CD4-positive, CD25-positive, alpha-beta regulatory T cell (primary cell): ENCODE measurements around the gene CPXM1. TPM values are rescaled to one million over a fixed set of nuclear protein-coding genes. Genes with fewer than 3 reads are reported as not detected.

Experiments
- ATAC-seq, 2 donors: fragments of 150-1000 bp; cut with Tn5 transposase; one replicate each; pipeline ENCODE4 v1.10.0; 2021; ENCODE audit warnings: low read depth in 2 of 2, moderate number of reproducible peaks in 2 of 2, moderate library complexity in 1 of 2
- DNase-seq, 3 donors: peaks; one replicate each; pipeline versions ENCODE4 v3.0.0 to v3.0.0-alpha.2; 2012 to 2022; ENCODE audit warnings: mixed read lengths in 1 of 3
- H3K27ac ChIP-seq: one replicate; pipeline ENCODE4 v1.7.0; 2013; ENCODE audit warnings: mild to moderate bottlenecking, low read length; ENCODE audit not compliant: insufficient read depth, poor library complexity, severe bottlenecking
- H3K27me3 ChIP-seq: one replicate; pipeline ENCODE4 v1.7.0; 2013; ENCODE audit warnings: low read length; ENCODE audit not compliant: control insufficient read depth, insufficient read depth
- H3K36me3 ChIP-seq: one replicate; pipeline ENCODE4 v1.7.0; 2013; ENCODE audit warnings: mild to moderate bottlenecking, low read length, moderate library complexity; ENCODE audit not compliant: control insufficient read depth, insufficient read depth
- H3K4me1 ChIP-seq: 2 replicates; pipeline ENCODE4 v1.7.0; 2013; ENCODE audit warnings: mild to moderate bottlenecking, low read length; ENCODE audit not compliant: insufficient read depth, control insufficient read depth, poor library complexity, severe bottlenecking
- H3K4me3 ChIP-seq: one replicate; pipeline ENCODE4 v1.7.0; 2013; ENCODE audit warnings: low read depth, mild to moderate bottlenecking, low read length, moderate library complexity
- H3K9me3 ChIP-seq, 2 experiments: 1 replicate in 1 of 2; 2 replicates in 1 of 2; pipeline ENCODE4 v1.7.0; 2013; ENCODE audit warnings: low read length in 2 of 2, mild to moderate bottlenecking in 1 of 2, moderate library complexity in 1 of 2; ENCODE audit not compliant: control insufficient read depth in 2 of 2
- H3K27ac Mint-ChIP-seq, 3 donors: one replicate each; pipeline ENCODE4 v1.8.0; 2020 to 2022; ENCODE audit warnings: mild to moderate bottlenecking in 3 of 3, mixed read lengths in 3 of 3, moderate library complexity in 2 of 3
- H3K27me3 Mint-ChIP-seq: one replicate; pipeline ENCODE4 v1.8.0; 2022; ENCODE audit warnings: mild to moderate bottlenecking, mixed read lengths
- H3K36me3 Mint-ChIP-seq: one replicate; pipeline ENCODE4 v1.8.0; 2020; ENCODE audit warnings: mixed read lengths
- H3K4me1 Mint-ChIP-seq, 4 donors: one replicate each; pipeline ENCODE4 v1.8.0; 2020 to 2022; ENCODE audit warnings: mixed read lengths in 4 of 4, mild to moderate bottlenecking in 1 of 4
- H3K4me3 Mint-ChIP-seq, 4 donors: one replicate each; pipeline ENCODE4 v1.8.0; 2020 to 2022; ENCODE audit warnings: mild to moderate bottlenecking in 4 of 4, mixed read lengths in 4 of 4, moderate library complexity in 3 of 4
- H3K9me3 Mint-ChIP-seq, 7 donors: one replicate each; pipeline ENCODE4 v1.8.0; 2020 to 2022; ENCODE audit warnings: mixed read lengths in 7 of 7, mild to moderate bottlenecking in 3 of 7, moderate library complexity in 2 of 7
- polyA plus RNA-seq, 4 donors: library from polyadenylated mRNA; unstranded; fragments of 300-500 nt; fragmentation: Illumina TruSeq; gene quantifications; one replicate each; pipeline ENCODE4 v1.2.3, GENCODE V29; 2021
- total RNA-seq: library from RNA; stranded (reverse); gene quantifications from one replicate; pipeline ENCODE4 v1.2.3, GENCODE V29; 2022

The CPXM1 gene
- total and polyA plus RNA-seq, 5 donors from 2014 or later, result 0.10 to 1.2 TPM; not detected in 3

GRCh38 chr20:2805689-2806350 lies 5.4 kb upstream of the CPXM1 start:
- Mint-ChIP-seq H3K4me3 (no peak overlapping the region), H3K27me3 (peaks cover 78% of the 10 kb centered on the region), H3K27ac (no peak overlapping the region), H3K4me1 (peaks cover 5 to 15% (median 10%) of the 10 kb centered on the region in 4 donors), H3K36me3 (peaks cover 3% of the 10 kb centered on the region), H3K9me3 (peaks cover 0 to 3% (median 0%) of the 10 kb centered on the region in 7 donors)
- Histone ChIP-seq H3K4me3 (no peak overlapping the region), H3K27ac (no peak overlapping the region), H3K9me3 (no peaks in the 10 kb centered on the region), H3K27me3 (peaks cover 15% of the 10 kb centered on the region), H3K36me3 (no peaks in the 10 kb centered on the region), H3K4me1 (no peaks in the 10 kb centered on the region)
- no peak for ATAC-seq
- no peak for DNase-seq

DNA sequence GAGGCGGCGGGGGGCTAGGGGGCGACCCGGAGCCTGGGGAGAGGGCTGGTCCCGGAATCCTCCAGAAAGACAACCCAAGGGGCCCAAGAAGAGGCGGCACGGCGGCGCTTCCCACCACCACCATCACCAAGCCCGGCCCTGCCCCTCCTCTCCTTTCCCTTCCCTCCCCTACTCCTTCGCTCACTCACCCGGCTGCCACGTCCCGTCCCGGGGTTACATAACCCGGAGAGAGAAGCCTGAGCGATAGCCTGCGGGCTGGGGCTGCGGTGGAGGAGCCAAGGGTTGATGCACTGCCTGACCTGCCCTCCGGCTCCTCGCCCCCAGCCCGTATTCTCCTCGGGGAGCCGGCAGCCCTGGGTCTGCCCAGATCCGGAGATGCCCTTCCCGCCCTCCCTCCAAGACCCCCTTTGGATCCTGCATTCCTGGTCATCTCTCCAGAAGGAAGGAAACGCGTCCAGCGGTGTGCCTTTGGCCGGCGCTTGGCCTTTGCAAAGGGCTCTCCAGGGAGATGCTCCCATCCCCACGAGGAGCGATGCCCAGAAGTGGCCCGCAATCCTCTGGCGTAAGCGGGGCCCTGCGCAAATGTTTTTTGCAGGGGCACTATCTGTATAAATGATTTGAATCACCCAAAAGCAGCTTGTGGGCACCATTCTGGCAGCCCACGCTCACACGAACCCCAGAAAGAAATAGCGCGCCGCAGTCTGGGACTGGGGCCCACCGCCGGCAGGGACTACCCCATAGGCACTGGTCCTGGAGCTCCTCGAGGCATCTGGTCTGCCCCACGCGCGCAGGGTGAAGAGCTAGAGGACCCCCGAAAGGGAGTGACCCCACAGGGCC lies 4.6 kb upstream of the CPXM1 start:
- H3K27ac Mint-ChIP-seq, result no peak overlapping the region
- H3K36me3 Mint-ChIP-seq, result peaks cover 3% of the 10 kb centered on the region
- no peaks in the 10 kb centered on the region for H3K36me3 ChIP-seq
- H3K27me3 Mint-ChIP-seq, result peaks cover 82% of the 10 kb centered on the region
- no peak overlapping the region for H3K4me3 ChIP-seq
- no peak overlapping the region for H3K4me3 Mint-ChIP-seq
- peaks cover 16% of the 10 kb centered on the region for H3K27me3 ChIP-seq
- H3K4me1 ChIP-seq, result peaks cover 5% of the 10 kb centered on the region
- ATAC-seq, result no peak
- no peak overlapping the region for H3K27ac ChIP-seq
- peaks cover 6 to 18% (median 13%) of the 10 kb centered on the region in 4 donors for H3K4me1 Mint-ChIP-seq
- H3K9me3 Mint-ChIP-seq, result peaks cover 0 to 3% (median 0%) of the 10 kb centered on the region in 7 donors
- H3K9me3 ChIP-seq, result no peaks in the 10 kb centered on the region
- no peak for DNase-seq

- Histone ChIP-seq H3K27me3 (peaks cover 16% of the 10 kb centered on the region), H3K9me3 (no peaks in the 10 kb centered on the region), H3K27ac (no peak overlapping the region), H3K4me3 (no peak overlapping the region), H3K36me3 (no peaks in the 10 kb centered on the region), H3K4me1 (peaks cover 13% of the 10 kb centered on the region)
- DNase-seq (no peak), ATAC-seq (no peak)
- Mint-ChIP-seq H3K4me1 (peaks cover 6 to 27% (median 15%) of the 10 kb centered on the region in 4 donors), H3K4me3 (no peak overlapping the region), H3K9me3 (peaks cover 0 to 5% (median 0%) of the 10 kb centered on the region in 7 donors), H3K27me3 (peaks cover 84% of the 10 kb centered on the region), H3K27ac (no peak overlapping the region), H3K36me3 (peaks cover 3% of the 10 kb centered on the region)
Observed at GRCh38 chr20:2804041-2804828, 3.8 kb upstream of the CPXM1 start.

GRCh38 chr20:2801286-2801728 lies 880 bp upstream of the CPXM1 start:
- Histone ChIP-seq H3K36me3 (no peaks in the 10 kb centered on the region), H3K9me3 (no peaks in the 10 kb centered on the region), H3K4me3 (no peak overlapping the region), H3K27ac (no peak overlapping the region), H3K4me1 (peaks cover 14% of the 10 kb centered on the region), H3K27me3 (peaks cover 21% of the 10 kb centered on the region)
- Mint-ChIP-seq H3K27me3 (peaks cover 76% of the 10 kb centered on the region), H3K4me3 (peak overlapping the region in 3 of 4 donors; percentile 41 to 85 (median 67)), H3K27ac (no peak overlapping the region), H3K4me1 (peaks cover 6 to 39% (median 13%) of the 10 kb centered on the region in 4 donors), H3K9me3 (peaks cover 0 to 5% (median 0%) of the 10 kb centered on the region in 7 donors), H3K36me3 (peaks cover 3% of the 10 kb centered on the region)
- DNase-seq, result no peak
- ATAC-seq, result no peak

DNA sequence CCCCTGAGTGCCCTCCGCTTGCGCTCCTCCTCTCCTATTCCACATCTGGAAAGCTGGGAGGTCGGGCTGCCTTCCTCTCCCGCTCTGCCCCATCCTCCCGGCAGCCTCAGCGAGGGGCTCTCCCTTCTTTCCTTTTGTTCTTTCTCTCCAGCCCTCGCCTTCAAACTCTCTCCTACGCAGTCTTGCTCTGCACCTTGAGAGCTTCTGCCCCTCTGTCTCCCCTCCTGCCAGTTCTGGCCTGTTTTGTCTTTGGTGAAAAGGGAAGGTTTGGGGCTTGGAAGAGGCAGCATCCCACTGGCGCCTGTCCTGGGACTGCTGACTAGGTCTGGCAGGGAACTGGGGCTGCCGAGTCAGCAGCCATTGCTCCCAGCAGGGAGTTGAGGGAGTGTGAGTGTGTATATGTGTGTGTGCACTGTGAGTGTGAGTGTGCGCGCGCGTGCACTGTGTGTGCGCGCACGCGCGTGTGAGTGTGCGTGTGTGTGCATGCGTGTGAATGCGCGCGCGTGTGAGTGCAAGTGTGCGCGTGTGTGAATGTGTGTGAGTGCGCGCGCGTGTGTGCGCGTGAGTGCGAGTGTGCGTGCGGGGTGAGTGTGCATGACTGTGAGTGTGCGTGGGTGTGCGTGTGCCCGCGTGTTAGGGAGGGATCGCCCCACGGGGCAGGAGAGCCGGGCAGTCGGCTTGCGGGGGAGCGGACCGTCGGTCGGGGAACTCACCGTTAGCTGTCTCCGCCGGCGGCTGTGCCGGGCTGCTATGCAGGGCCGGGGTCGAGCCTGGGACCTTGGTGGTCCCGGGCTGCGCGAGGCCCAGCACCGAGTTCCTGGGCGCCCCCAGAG lies 523 bp downstream of the CPXM1 start:
- peaks cover 3% of the 10 kb centered on the region for H3K36me3 Mint-ChIP-seq
- Histone ChIP-seq H3K4me3 (no peak overlapping the region), H3K36me3 (no peaks in the 10 kb centered on the region), H3K27ac (no peak overlapping the region), H3K4me1 (peaks cover 14% of the 10 kb centered on the region), H3K9me3 (no peaks in the 10 kb centered on the region), H3K27me3 (peaks cover 21% of the 10 kb centered on the region)
- H3K27me3 Mint-ChIP-seq, result peaks cover 66% of the 10 kb centered on the region
- H3K27ac Mint-ChIP-seq, result peak overlapping the region in 2 of 3 donors; percentile 3 to 72
- DNase-seq (peak in 1 of 3 donors; percentile 16), ATAC-seq (no peak)
- H3K4me1 Mint-ChIP-seq, result peaks cover 6 to 35% (median 13%) of the 10 kb centered on the region in 4 donors
- H3K4me3 Mint-ChIP-seq, result peak overlapping the region; percentile 31 to 85 (median 66)
- peaks cover 0 to 3% (median 0%) of the 10 kb centered on the region in 7 donors for H3K9me3 Mint-ChIP-seq

- Histone ChIP-seq H3K27ac (no peak overlapping the region), H3K27me3 (peaks cover 21% of the 10 kb centered on the region), H3K36me3 (no peaks in the 10 kb centered on the region), H3K4me3 (no peak overlapping the region), H3K4me1 (peaks cover 14% of the 10 kb centered on the region), H3K9me3 (no peaks in the 10 kb centered on the region)
- Mint-ChIP-seq H3K9me3 (peaks cover 0 to 3% (median 0%) of the 10 kb centered on the region in 7 donors), H3K4me1 (peaks cover 6 to 35% (median 13%) of the 10 kb centered on the region in 4 donors), H3K27ac (peak overlapping the region in 1 of 3 donors; percentile 72), H3K4me3 (peak overlapping the region in 3 of 4 donors; percentile 11 to 85 (median 62)), H3K36me3 (peaks cover 3% of the 10 kb centered on the region), H3K27me3 (peaks cover 69% of the 10 kb centered on the region)
- DNase-seq (no peak), ATAC-seq (no peak)
Observed at GRCh38 chr20:2799271-2799670, 1.2 kb downstream of the CPXM1 start.
